Panc1 (cell line): ENCODE data around the gene AKAP6. TPM values are rescaled to one million over a fixed set of nuclear protein-coding genes. Genes with fewer than 3 reads are reported as not detected.

Source experiments
- ATAC-seq: fragments of 200-7000 bp; cut with Tn5 transposase; 2 replicates; pipeline ENCODE4 v1.9.1; 2020; ENCODE audit warnings: mild to moderate bottlenecking, moderate library complexity
- BruUV-seq: library from RNA; stranded (reverse); fragments of 400-500 nt; replicated peaks from 2 replicates; lab custom pipeline; 2021; lab: Mats Ljungman, UMichigan
- CTCF ChIA-PET: fragments of 300-600 bp; sonication (Branson Sonifier 250); formaldehyde crosslinking; loops from one replicate; lab custom pipeline; 2022; ENCODE audit warnings: antibody characterized with exemption; lab: Charles Lee
- POLR2A ChIA-PET: fragments of 300-600 bp; sonication (Branson Sonifier 250); formaldehyde crosslinking; loops from one replicate; lab custom pipeline; 2022; ENCODE audit warnings: antibody characterized with exemption; lab: Charles Lee
- DNase-seq: peaks from one replicate; pipeline ENCODE4 v3.0.0-alpha.2; 2010; ENCODE audit warnings: low read depth, low spot score
- H3K27ac ChIP-seq: 2 replicates; pipeline ENCODE4 v1.5.1; 2011; ENCODE audit warnings: mild to moderate bottlenecking, low read length, inconsistent platforms
- H3K27me3 ChIP-seq: fragments of 200-500 bp; sonication (Bioruptor generic); 2 replicates; pipeline ENCODE4 v1.6.0; 2014; ENCODE audit warnings: low read length, inconsistent platforms; ENCODE audit not compliant: control insufficient read depth, insufficient read depth
- H3K36me3 ChIP-seq: fragments of 200-500 bp; sonication (Bioruptor generic); 2 replicates; pipeline ENCODE4 v1.5.1; 2014; ENCODE audit warnings: inconsistent platforms, mild to moderate bottlenecking, low read length, moderate library complexity; ENCODE audit not compliant: control insufficient read depth, insufficient read depth
- H3K4me1 ChIP-seq: 2 replicates; pipeline ENCODE4 v1.5.1; 2011; ENCODE audit warnings: inconsistent platforms, mild to moderate bottlenecking, low read length, moderate library complexity; ENCODE audit not compliant: control insufficient read depth, insufficient read depth
- H3K4me3 ChIP-seq, 2 experiments: 2 replicates each; pipeline ENCODE4 v1.5.1; 2011 to 2012; ENCODE audit warnings: low read depth in 2 of 2, low read length in 2 of 2, mild to moderate bottlenecking in 2 of 2, inconsistent platforms in 1 of 2, moderate library complexity in 1 of 2
- H3K9me3 ChIP-seq: fragments of 200-500 bp; sonication (Bioruptor generic); 2 replicates; pipeline ENCODE4 v1.5.1; 2014; ENCODE audit warnings: low read depth, mild to moderate bottlenecking, inconsistent platforms, low read length, moderate library complexity; ENCODE audit not compliant: control insufficient read depth, insufficient read depth
- CTCF ChIP-seq: fragments of 450-650 bp; IDR thresholded peaks from 2 replicates; pipeline ENCODE4 v1.5.1; 2017; ENCODE audit warnings: mild to moderate bottlenecking
- POLR2AphosphoS5 ChIP-seq: IDR thresholded peaks from 2 replicates; pipeline ENCODE4 v1.6.1; 2012; ENCODE audit warnings: mild to moderate bottlenecking, low read depth, low read length, moderate library complexity
- REST ChIP-seq, 2 experiments: IDR thresholded peaks; 2 replicates each; pipeline ENCODE4 v1.6.1; 2011 to 2012; ENCODE audit warnings: low read depth in 2 of 2, control low read depth in 1 of 2, low read length in 1 of 2, mild to moderate bottlenecking in 1 of 2, moderate library complexity in 1 of 2; ENCODE audit not compliant: insufficient read depth in 1 of 2
- SIN3A ChIP-seq: IDR thresholded peaks from 2 replicates; pipeline ENCODE4 v1.6.1; 2012; ENCODE audit warnings: low read depth, mild to moderate bottlenecking, low read length, moderate library complexity, borderline replicate concordance; ENCODE audit not compliant: insufficient read depth
- TCF7L2 ChIP-seq: IDR thresholded peaks from 2 replicates; pipeline ENCODE4 v1.6.1; 2011; ENCODE audit warnings: mild to moderate bottlenecking, low read depth, low read length, inconsistent platforms
- in situ Hi-C: cut with HindIII; loops from 2 replicates; pipeline ENCODE4 v1.10.0; 2016; ENCODE audit warnings: low sequenced_read_pairs, low pct_unique_long_range_greater_than_20kb
- intact Hi-C: fragments of 100-400 bp; cut with micrococcal nuclease; formaldehyde crosslinking; loops from one replicate; pipeline ENCODE4 v1.10.0; 2022; ENCODE audit not compliant: unreplicated experiment
- total RNA-seq: library from RNA; stranded (reverse); gene quantifications from one replicate; pipeline ENCODE4 v1.2.1, GENCODE V29; 2021; ENCODE audit not compliant: unreplicated experiment

AKAP6 gene
- total RNA-seq, 1 experiment from 2014 or later: 0.82 TPM

DNA sequence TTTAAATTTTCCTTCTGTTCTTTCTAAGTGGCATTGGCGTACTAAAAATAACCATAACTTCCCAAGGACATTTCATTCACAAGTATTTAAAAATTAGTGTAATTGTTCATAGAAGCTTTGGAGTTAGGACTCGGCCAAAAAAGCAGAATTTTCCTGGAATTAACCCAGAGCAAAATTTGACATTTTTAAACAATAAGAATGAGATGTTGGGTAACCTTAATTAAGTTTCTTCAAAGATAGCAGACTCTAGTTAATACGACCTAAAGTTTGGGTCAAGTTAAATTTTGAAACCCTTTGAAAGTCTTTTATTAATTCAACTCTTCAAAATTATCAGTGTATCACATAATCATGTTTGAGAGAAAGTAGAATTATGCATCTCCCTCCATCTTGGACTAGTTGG, 118.3 kb downstream of the AKAP6 start:
- Histone ChIP-seq H3K27ac (no peak overlapping the region), H3K27me3 (no peaks in the 10 kb centered on the region), H3K4me3 (no peak overlapping the region), H3K36me3 (no peaks in the 10 kb centered on the region), H3K9me3 (no peaks in the 10 kb centered on the region), H3K4me1 (no peaks in the 10 kb centered on the region)
- DNase-seq (no peak), ATAC-seq (no peak)
- POLR2A ChIA-PET: no interaction called here
- in situ Hi-C loops (no loop called here), intact Hi-C loops (no loop called here)
- CTCF ChIA-PET: no interaction called here
- no TSS peak for BruUV-seq
- TF ChIP-seq POLR2AphosphoS5: no peak

GRCh38 chr14:32449648-32450047, 120.5 kb downstream of the AKAP6 start:
- H3K9me3 ChIP-seq: no peaks in the 10 kb centered on the region
- no peak for DNase-seq
- in situ Hi-C loops (no loop called here), intact Hi-C loops (no loop called here)
- CTCF ChIA-PET: no interaction called here
- no peak for TF ChIP-seq POLR2AphosphoS5
- no peak for TF ChIP-seq REST (IDR thresholded peaks at IDR 0.05; ENCODE audit: insufficient read depth in 1 of 2, low read depth in 2 of 2, low read length in 1 of 2)
- no peak for TF ChIP-seq CTCF
- no peak for TF ChIP-seq TCF7L2
- no peak for TF ChIP-seq SIN3A
- no TSS peak for BruUV-seq
- no peaks in the 10 kb centered on the region for H3K4me1 ChIP-seq
- no peak for ATAC-seq
- POLR2A ChIA-PET: no interaction called here
- no peaks in the 10 kb centered on the region for H3K36me3 ChIP-seq
- H3K27me3 ChIP-seq: no peaks in the 10 kb centered on the region
- H3K4me3 ChIP-seq: no peak overlapping the region
- H3K27ac ChIP-seq: no peak overlapping the region

- H3K27ac ChIP-seq: no peak overlapping the region
- no peaks in the 10 kb centered on the region for H3K27me3 ChIP-seq
- H3K4me1 ChIP-seq: no peaks in the 10 kb centered on the region
- ATAC-seq (no peak), DNase-seq (no peak)
- TF ChIP-seq CTCF (no peak), REST (IDR thresholded peaks at IDR 0.05; ENCODE audit: insufficient read depth in 1 of 2, low read depth in 2 of 2, low read length in 1 of 2) (no peak), TCF7L2 (no peak), SIN3A (no peak), POLR2AphosphoS5 (no peak)
- in situ Hi-C loops (no loop called here), intact Hi-C loops (no loop called here)
- H3K36me3 ChIP-seq: no peaks in the 10 kb centered on the region
- no peaks in the 10 kb centered on the region for H3K9me3 ChIP-seq
- BruUV-seq: no TSS peak
- POLR2A ChIA-PET: no interaction called here
- CTCF ChIA-PET: no interaction called here
- no peak overlapping the region for H3K4me3 ChIP-seq
These were observed 122.0 kb downstream of the AKAP6 start for GRCh38 chr14:32450919-32451675.
